IMR-90 (cell line): ENCODE measurements around the gene NLGN2.

ENCODE experiments used
- CEBPB ChIP-seq: IDR thresholded peaks from 2 replicates; pipeline ENCODE4 v1.6.1; 2012; ENCODE audit warnings: low read depth, low read length, improper control_type of control experiment
- CTCF ChIP-seq: conservative IDR thresholded peaks from 2 replicates; pipeline ENCODE4 v1.5.1; 2012; ENCODE audit warnings: mild to moderate bottlenecking, low read depth, low read length, improper control_type of control experiment
- FOS ChIP-seq: fragments of 150-350 bp; IDR thresholded peaks from 2 replicates; pipeline ENCODE4 v1.6.1; 2016; ENCODE audit warnings: low read depth, low read length
- POLR2A ChIP-seq: IDR thresholded peaks from 2 replicates; pipeline ENCODE4 v1.6.1; 2012; ENCODE audit warnings: mild to moderate bottlenecking, low read depth, low read length
- USF2 ChIP-seq: fragments of 150-350 bp; IDR thresholded peaks from 2 replicates; pipeline ENCODE4 v1.6.1; 2017; ENCODE audit warnings: mild to moderate bottlenecking, antibody characterized with exemption, low read length, low read depth

GRCh38 chr17:7408863-7409262 is 1.2 kb downstream of the NLGN2 start:
- TF ChIP-seq CTCF (no peak), FOS (no peak), USF2 (no peak), POLR2A (no peak), CEBPB (no peak)
